ENCODE results near the gene BLVRB. TPM values are rescaled to one million over a fixed set of nuclear protein-coding genes. Genes with fewer than 3 reads are reported as not detected.

BLVRB gene
- total RNA-seq, 1 experiment from 2014 or later: 204 TPM

DNA sequence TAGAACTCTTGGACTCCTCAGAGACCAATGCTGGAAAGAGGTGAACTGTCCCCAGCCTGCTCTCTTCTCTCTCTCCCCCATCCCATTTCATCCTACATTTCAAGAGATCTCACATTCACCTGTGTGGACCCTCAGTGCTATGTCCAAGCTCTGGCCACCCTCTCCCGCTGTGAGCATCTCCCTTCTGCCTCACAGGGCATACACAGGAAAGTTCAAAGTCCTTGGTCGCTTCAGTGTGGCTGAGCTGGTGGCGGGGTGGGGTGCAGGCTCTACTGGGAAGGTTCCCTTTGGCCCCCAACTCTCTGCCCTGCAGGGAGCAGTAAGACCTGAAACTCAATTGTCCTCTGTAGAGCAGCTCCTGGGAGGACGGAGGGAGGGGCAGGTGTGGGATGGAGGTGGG lies 28.2 kb upstream of the BLVRB start:
- Histone ChIP-seq H3F3A (ENCODE audit: insufficient read depth, low read depth) (0 out of 2 replicates have a peak, but pooled peaks cover 4% of the 10 kb centered on the region), H3K27ac (no peak overlapping the region), H3K4me1 (replicated peaks; ENCODE audit: insufficient read depth) (no peaks in the 10 kb centered on the region), H3K27me3 (ENCODE audit: insufficient read depth, low read depth) (peaks cover 13% of the 10 kb centered on the region), H3K4me3 (no peak overlapping the region), H2AFZ (no peak overlapping the region), H3K9me3 (ENCODE audit: insufficient read depth, low read depth) (no peaks in the 10 kb centered on the region), H3K36me3 (ENCODE audit: low read depth) (no peaks in the 10 kb centered on the region), H3K9me2 (ENCODE audit: insufficient read depth) (no peaks in the 10 kb centered on the region), H4K20me1 (ENCODE audit: insufficient read depth) (no peaks in the 10 kb centered on the region), H3K79me2 (ENCODE audit: low read depth) (no peaks in the 10 kb centered on the region), H3K4me2 (no peak overlapping the region)
- ChIA-PET CTCF (interaction anchor here (0.6 kb wide), 1 partner anchor 76 kb away, joined by 8 read pairs; no protein-coding TSS in a partner anchor), POLR2A (ENCODE audit: unreplicated experiment) (interaction anchor here (0.7 kb wide), 1 partner anchor 647 kb away, joined by 5 read pairs; no protein-coding TSS in a partner anchor)
- no TSS peak for BruUV-seq (replicated peaks)
- no peak for TF ChIP-seq EZH2 (IDR thresholded peaks at IDR 0.05; ENCODE audit: low read depth)
- TF ChIP-seq, protein P1, sequence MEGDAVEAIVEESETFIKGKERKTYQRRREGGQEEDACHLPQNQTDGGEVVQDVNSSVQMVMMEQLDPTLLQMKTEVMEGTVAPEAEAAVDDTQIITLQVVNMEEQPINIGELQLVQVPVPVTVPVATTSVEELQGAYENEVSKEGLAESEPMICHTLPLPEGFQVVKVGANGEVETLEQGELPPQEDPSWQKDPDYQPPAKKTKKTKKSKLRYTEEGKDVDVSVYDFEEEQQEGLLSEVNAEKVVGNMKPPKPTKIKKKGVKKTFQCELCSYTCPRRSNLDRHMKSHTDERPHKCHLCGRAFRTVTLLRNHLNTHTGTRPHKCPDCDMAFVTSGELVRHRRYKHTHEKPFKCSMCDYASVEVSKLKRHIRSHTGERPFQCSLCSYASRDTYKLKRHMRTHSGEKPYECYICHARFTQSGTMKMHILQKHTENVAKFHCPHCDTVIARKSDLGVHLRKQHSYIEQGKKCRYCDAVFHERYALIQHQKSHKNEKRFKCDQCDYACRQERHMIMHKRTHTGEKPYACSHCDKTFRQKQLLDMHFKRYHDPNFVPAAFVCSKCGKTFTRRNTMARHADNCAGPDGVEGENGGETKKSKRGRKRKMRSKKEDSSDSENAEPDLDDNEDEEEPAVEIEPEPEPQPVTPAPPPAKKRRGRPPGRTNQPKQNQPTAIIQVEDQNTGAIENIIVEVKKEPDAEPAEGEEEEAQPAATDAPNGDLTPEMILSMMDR (conservative IDR thresholded peaks at IDR 0.05): no peak
- DNase-seq: no peak
- intact Hi-C loops (cut with micrococcal nuclease; ENCODE audit: unreplicated experiment): no loop called here

DNA sequence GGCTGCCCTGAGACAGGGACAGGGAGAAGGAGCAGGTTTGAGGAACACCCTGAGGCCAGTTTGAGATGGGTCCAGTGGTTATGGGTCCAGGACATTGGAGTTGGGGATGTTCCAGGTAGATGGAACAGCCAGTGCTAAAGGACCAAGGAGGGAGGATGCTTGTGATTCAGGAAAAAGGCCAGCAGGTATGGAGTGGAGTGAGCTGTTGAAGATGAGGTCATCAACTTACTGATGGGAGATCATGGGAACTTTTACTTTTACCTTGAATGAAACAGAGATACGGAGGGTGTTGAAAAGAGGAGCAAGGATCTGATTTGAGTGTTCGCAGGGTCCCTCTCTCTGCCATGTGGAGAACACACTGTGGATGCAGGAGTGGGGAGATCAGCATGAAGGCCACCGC lies 26.7 kb upstream of the BLVRB start:
- H3K27ac ChIP-seq: no peak overlapping the region
- ChIA-PET CTCF (no interaction called here), POLR2A (ENCODE audit: unreplicated experiment) (no interaction called here)
- no peaks in the 10 kb centered on the region for H3K9me3 ChIP-seq (ENCODE audit: insufficient read depth, low read depth)
- BruUV-seq (replicated peaks): no TSS peak
- peaks cover 13% of the 10 kb centered on the region for H3K27me3 ChIP-seq (ENCODE audit: insufficient read depth, low read depth)
- no peaks in the 10 kb centered on the region for H3K4me1 ChIP-seq (replicated peaks; ENCODE audit: insufficient read depth)
- no peaks in the 10 kb centered on the region for H3K36me3 ChIP-seq (ENCODE audit: low read depth)
- no peak overlapping the region for H3K4me3 ChIP-seq
- DNase-seq: no peak
- H3K4me2 ChIP-seq: no peak overlapping the region
- no peaks in the 10 kb centered on the region for H4K20me1 ChIP-seq (ENCODE audit: insufficient read depth)
- no peak overlapping the region for H2AFZ ChIP-seq
- H3F3A ChIP-seq (ENCODE audit: insufficient read depth, low read depth): 0 out of 2 replicates have a peak, but pooled peaks cover 4% of the 10 kb centered on the region
- no peaks in the 10 kb centered on the region for H3K9me2 ChIP-seq (ENCODE audit: insufficient read depth)
- H3K79me2 ChIP-seq (ENCODE audit: low read depth): no peaks in the 10 kb centered on the region
- no peak for TF ChIP-seq EZH2 (IDR thresholded peaks at IDR 0.05; ENCODE audit: low read depth)
- TF ChIP-seq, protein P1 (conservative IDR thresholded peaks at IDR 0.05): no peak
- intact Hi-C loops (cut with micrococcal nuclease; ENCODE audit: unreplicated experiment): no loop called here

DNA sequence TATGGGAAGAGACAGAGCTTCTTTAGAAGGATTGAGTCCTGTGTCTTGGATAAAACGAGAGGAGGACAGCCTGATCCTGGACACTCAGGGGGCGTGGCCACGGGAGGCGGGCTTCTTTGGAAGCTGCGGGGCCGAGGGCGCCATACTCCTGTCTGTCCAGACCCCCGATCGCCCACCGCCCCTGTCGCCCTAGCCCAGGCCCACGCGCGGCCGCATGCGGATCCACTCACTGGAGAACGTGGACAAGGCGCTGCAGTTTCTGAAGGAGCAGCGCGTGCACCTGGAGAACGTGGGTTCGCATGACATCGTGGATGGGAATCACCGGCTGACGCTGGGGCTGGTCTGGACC lies 24.3 kb upstream of the BLVRB start:
- Histone ChIP-seq H3K36me3 (ENCODE audit: low read depth) (no peaks in the 10 kb centered on the region), H3K9me3 (ENCODE audit: insufficient read depth, low read depth) (no peaks in the 10 kb centered on the region), H3K4me3 (no peak overlapping the region), H3K27ac (no peak overlapping the region), H3K79me2 (ENCODE audit: low read depth) (no peaks in the 10 kb centered on the region), H2AFZ (no peak overlapping the region), H3K4me2 (no peak overlapping the region), H3K4me1 (replicated peaks; ENCODE audit: insufficient read depth) (no peaks in the 10 kb centered on the region), H3K9me2 (ENCODE audit: insufficient read depth) (no peaks in the 10 kb centered on the region), H3F3A (ENCODE audit: insufficient read depth, low read depth) (0 out of 2 replicates have a peak, but pooled peaks cover 4% of the 10 kb centered on the region), H4K20me1 (ENCODE audit: insufficient read depth) (no peaks in the 10 kb centered on the region), H3K27me3 (ENCODE audit: insufficient read depth, low read depth) (peaks cover 10% of the 10 kb centered on the region)
- ChIA-PET CTCF (interaction anchor here (1.0 kb wide), 1 partner anchor 32 kb away, joined by 3 read pairs; no protein-coding TSS in a partner anchor), POLR2A (ENCODE audit: unreplicated experiment) (interaction anchor here (0.7 kb wide), 1 partner anchor 683 kb away, joined by 5 read pairs; no protein-coding TSS in a partner anchor)
- BruUV-seq (replicated peaks): no TSS peak
- DNase-seq: no peak
- TF ChIP-seq, protein P1 (conservative IDR thresholded peaks at IDR 0.05): no peak
- no peak for TF ChIP-seq EZH2 (IDR thresholded peaks at IDR 0.05; ENCODE audit: low read depth)
- intact Hi-C loops (cut with micrococcal nuclease; ENCODE audit: unreplicated experiment): no loop called here

All from PC-9 (cell line).